Thyroid gland (tissue), 4 donors: ENCODE results near the gene KDELR3.

Experiments
- CTCF ChIP-seq, 6 experiments: fragments of 200-600 bp in 3 of 6; fragments of 450-650 bp in 3 of 6; sonication (generic) in 3 of 6; IDR thresholded peaks; one replicate each; pipeline ENCODE4 v1.5.1; 2016 to 2019; ENCODE audit warnings: antibody characterized with exemption in 6 of 6, mild to moderate bottlenecking in 2 of 6, inconsistent platforms in 1 of 6, moderate library complexity in 1 of 6
- POLR2A ChIP-seq, 2 donors: fragments of 450-650 bp; IDR thresholded peaks; one replicate each; pipeline ENCODE4 v1.6.1; 2017; ENCODE audit warnings: antibody characterized with exemption in 2 of 2, mild to moderate bottlenecking in 2 of 2, moderate library complexity in 1 of 2

DNA sequence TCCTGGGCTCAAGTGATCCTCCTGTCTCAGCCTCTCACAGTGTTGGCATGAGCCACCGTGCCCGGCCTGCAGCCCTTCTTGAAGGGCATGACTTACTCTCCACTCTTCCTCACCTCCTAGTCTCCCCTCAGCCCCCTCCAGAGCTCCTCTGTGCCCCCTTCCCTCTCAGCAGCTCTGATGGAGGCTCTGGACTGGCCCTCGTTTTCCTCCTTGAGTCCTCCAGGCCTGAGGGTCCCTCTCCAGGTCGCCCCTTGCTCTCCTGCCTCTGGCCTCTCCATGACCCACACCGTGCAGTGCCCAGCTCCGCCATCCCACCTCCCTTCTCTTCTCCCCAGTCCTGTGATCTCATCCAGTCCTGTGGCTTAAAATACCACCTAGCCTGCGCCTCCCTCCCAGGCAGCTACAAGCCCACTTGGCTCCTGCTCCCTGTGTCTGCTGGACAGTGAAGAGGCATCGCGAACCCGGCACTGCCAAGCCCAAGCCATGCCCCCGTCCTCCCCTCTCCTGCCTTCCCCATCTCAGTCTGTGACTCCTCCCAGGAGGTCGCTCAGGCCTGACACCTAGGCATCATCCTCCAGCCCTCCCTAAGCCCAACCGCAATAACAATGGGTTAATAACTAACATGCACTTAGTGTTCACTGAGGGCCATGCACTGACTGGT is 24.8 kb upstream of the KDELR3 start:
- no peak for TF ChIP-seq CTCF (IDR thresholded peaks at IDR 0.05)
- no peak for TF ChIP-seq POLR2A (IDR thresholded peaks at IDR 0.05)
